ENCODE results near the gene EIF4E1B.
A peak's percentile ranks its signal among the peaks of the same experiment; 100 is the strongest.
"Not testable (repeated sequence)": the region's sequence is repeated elsewhere in the genome, so short reads cannot be mapped to it uniquely, and the experiment has no call there.

The EIF4E1B gene, protein sequence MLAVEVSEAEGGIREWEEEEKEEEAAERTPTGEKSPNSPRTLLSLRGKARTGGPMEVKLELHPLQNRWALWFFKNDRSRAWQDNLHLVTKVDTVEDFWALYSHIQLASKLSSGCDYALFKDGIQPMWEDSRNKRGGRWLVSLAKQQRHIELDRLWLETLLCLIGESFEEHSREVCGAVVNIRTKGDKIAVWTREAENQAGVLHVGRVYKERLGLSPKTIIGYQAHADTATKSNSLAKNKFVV

DNA sequence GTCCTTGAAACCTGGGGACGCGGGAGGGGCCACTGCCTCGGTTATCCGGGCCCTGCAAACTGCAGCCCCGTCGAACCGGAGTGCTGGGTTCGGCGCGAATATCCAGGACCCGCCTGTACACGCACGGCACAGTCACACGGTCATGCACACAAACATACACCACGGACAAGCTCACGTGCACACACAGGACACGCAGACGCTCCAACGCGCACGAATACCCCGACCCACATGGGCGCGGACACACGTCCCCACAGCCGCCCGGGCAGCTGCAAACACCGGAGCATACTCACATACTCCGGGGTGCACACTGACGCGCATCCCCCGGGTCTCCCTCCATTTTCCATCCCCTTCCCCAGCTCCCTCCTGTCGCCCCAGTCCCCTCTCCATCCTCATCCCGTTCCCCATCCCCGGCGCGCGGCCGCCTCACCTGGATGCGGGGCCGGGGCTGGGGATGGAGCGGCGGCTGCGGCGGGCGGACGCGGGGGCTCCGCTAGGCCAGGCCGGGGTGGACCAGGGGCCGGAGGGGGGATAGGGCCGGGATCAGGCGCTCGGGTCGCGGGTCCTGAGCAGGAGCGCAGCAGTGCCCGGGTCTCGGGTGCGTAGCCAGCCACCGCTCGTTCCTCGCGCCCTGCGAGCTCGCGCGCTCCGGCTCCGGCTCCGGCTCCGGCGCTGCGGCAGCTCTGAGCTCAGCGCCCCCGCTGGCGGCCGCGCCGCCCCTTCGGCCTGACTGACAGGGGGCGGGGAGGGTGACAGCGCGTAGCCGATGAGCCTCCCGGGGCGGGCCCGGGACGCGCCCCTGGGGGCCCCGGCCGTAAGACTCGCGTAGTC is at the start of gene EIF4E1B, which contains the start of gene SNCB:
EIF4E1B (plus strand) TSS at position 823 of the 828 bp plus-strand sequence. CDS start 12,113 bp downstream, outside the sequence.
SNCB (minus strand) TSS at position 682 of the 828 bp plus-strand sequence. CDS start 880 bp downstream, outside the sequence.
- peak; percentile 56 for DNase-seq

DNA sequence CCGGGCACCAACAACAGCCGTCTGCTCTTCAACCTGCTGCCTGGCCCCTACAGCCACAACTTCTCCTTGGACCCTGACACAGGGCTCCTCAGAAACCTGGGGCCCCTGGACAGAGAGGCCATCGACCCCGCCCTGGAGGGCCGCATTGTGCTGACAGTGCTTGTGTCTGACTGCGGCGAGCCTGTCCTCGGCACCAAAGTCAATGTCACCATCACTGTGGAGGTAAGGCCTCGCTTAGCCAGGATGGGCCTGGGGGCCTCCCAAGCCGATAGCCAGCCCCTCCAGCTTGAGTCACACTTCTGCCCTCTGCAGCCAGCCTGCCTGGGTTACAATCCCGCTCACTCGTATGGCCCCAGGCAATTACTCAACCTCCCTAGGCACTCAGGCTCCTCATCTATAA is 49.1 kb upstream of the EIF4E1B start:
- DNase-seq = no peak

DNA sequence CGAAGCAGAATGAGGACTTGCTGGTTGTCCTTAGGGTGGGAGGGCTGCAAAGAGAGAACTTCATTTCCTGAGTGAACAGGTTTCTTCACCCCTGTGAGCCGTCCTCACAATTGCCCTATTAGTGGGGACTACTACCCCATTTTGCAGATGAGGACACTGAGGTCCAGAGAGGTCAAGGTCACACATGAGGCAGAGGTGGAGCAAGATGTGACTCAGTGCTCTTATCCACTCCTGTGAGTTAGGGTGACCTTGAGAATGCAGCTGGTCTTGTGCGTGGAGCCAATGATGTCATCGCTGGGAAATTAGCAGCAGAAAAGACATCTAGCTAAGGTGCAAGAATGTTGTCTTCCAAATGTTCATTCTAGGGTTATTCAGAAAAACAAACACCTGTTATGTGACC is 47.4 kb upstream of the EIF4E1B start:
- no peak for DNase-seq

DNA sequence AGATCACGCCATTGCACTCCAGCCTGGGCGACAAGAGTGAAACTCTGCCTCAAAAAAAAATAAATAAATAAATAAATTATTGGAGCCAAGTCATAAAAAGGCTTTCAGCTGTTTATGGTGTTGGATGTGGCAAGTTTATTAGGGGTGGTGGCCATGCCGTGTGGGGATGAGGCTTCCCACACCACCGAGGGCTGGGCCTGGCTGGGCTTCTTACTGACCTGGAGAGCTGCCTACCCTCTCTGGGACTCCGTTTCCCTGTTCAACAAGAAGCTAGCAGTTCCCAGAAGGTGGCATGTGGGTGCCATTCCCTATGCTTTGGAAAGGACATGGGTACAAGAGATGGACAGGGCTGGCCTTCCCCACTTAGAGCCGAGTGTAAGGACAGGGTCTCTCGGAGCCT is 43.1 kb upstream of the EIF4E1B start:
- no peak for DNase-seq

DNA sequence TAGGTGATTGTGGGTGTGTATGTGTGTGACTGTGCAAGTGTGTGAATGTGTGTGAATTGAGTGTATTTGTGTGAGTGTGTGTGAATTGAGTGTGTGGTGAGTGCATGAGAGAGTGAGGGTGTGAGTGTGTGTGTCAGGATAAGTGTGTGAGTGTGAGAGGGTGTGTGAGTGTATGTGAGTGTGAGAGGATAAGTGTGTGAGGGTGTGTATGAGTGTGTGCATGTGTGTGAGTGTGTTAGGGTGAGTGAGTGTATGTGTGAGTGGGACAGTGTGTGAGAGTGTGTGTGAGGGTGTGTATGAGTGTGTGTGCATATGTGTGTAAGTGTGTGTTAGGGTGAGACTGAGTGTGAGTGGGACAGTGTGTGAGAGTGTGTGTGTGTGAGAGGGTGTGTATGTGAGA is 42.2 kb upstream of the EIF4E1B start:
- DNase-seq = no peak

DNA sequence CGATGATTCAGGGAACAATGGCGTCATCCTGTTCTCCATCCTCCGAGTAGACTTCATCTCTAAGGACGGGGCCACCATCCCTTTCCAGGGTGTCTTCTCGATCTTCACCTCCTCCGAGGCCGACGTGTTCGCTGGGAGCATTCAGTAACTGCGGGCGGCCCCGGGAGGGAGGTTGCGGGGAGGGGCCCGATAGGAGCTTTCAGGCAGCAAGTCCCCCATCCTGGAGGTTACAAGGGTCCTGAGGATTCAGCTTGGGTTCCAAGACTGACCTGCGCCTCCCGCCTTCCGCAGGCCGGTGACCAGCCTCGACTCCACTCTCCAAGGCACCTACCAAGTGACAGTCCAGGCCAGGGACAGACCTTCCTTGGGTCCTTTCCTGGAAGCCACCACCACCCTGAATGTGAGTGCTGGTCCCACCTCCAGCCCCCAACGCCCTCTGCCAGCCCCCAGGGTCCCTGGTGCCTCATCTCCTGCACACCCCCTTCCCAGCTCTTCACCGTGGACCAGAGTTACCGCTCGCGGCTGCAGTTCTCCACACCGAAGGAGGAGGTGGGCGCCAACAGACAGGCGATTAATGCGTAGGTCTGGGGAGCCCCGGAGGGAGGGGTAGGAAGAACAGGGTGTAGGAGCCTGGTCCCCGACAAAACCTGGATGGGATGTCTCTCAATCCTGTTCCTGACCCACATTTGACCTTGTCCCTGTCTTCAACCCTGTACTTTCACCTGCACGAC is 41.3 kb upstream of the EIF4E1B start:
- DNase-seq = no peak

DNA sequence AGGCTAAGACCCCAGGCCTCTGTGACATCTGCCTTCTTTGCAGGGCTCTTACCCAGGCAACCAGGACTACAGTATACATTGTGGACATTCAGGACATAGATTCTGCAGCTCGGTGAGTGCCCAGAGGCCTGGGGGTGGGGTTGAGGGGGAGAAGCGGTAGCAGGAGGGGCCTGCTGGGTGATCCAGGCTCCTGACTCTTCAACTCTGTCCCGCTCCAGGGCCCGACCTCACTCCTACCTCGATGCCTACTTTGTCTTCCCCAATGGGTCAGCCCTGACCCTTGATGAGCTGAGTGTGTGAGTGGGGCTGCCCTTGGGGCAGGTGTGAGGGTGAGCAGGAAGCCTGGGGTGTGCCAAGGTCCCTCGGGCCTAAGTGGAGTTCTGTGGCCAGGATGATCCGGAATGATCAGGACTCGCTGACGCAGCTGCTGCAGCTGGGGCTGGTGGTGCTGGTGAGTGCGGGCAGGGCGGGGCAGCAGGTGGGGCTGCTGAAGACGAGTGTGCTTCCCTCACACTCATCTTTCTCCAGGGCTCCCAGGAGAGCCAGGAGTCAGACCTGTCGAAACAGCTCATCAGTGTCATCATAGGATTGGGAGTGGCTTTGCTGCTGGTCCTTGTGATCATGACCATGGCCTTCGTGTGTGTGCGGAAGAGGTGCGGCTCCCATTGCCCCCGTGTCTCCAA is 40.3 kb upstream of the EIF4E1B start:
- DNase-seq = no peak

DNA sequence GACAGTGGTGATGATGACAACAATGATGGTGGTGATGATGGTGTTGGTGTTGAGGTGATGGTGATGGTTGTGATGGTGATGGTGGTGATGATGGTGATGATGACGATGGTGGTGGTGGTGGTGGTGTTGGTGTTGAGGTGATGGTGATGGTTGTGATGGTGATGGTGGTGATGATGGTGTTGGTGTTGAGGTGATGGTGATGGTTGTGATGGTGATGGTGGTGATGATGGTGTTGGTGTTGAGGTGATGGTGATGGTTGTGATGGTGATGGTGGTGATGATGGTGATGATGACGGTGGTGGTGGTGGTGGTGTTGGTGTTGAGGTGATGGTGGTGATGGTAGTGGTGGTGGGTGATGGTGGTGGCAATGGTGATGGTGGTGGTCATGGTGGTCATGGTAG is 38.8 kb upstream of the EIF4E1B start:
- DNase-seq = not testable (repeated sequence)

DNA sequence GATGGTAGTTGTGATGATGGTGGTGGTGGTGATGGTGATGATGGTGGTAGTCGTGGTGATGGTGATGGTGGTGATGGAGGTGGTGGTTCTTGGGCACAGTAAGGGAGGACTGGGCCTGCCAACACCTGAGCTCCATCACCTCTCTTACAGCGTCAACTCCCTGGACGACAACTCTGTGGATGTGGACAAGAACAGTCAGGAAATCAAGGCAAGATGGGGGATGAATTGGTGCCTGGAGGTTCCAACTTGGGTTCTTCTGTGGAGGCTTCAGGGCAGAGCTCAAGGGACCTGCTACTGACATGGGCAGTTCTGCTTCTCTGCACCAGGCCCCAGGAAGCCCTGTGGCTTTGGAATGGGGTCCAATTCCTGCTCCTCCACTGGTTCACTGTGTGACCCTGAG is 37.9 kb upstream of the EIF4E1B start:
- DNase-seq = no peak

DNA sequence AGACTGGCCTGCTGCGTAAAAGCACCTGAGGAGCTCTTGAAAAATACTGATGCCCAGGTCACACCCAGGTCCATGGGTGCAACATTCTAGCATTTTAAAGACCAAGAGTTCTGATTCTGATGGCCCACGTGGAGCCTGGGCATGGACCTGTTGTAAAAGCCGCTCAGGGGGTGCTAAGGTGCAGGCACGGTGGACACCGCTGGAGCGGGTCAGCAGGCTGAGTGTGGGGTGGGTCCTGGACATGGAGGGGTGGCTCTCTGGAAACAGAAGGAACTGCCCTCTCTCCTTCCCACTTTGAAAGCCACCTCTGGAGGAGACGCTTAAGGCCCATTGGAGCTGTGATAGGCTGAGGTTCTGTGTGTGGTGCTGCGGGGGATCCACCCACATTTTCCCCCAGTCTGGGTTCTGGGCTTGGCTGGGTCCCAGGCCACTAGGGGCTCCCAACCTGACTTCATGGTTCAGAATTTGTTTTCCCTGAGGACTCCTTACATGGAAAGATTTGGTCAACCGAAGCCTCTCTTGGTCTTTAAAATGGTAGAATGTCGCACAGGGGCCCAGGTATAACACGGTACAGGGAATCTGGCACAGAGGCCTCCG is 37.1 kb upstream of the EIF4E1B start:
- DNase-seq = no peak

DNA sequence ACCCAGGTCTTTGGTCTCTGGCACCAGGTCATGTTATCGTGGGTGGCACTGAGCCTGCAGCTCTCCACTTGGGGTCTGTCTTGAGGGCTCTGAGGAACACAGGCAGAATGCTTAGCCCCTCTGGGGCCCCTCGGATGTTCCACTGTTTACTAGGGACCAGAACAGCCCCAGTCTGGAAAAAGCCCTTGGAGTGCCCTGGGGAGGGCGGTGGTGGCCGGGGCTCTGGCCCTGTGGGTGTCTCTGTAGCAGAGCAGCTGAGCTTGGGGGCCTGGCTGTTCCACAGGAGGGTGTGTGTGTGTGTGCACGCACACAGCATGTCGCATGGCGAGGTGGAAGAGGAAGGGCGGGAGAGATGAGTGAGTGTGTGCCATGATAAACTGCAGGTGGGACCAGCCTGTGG is 35.9 kb upstream of the EIF4E1B start:
- DNase-seq = no peak

DNA sequence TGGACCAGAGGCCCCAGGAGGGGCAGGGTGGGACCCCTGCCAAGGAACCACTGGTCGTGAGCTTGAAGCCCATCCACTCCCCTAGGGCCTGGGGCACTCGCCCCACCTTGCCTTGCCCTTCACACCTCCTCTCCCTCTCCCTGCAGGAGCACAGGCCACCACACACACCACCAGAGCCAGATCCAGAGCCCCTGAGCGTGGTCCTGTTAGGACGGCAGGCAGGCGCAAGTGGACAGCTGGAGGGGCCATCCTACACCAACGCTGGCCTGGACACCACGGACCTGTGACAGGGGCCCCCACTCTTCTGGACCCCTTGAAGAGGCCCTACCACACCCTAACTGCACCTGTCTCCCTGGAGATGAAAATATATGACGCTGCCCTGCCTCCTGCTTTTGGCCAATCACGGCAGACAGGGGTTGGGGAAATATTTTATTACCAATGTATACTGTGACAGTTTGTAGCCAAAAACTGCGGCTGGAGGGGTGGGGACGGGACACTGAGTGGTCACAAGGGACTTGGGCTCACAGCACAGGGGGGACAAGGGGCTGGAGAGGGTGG is 35.0 kb upstream of the EIF4E1B start:
- no peak for DNase-seq

DNA sequence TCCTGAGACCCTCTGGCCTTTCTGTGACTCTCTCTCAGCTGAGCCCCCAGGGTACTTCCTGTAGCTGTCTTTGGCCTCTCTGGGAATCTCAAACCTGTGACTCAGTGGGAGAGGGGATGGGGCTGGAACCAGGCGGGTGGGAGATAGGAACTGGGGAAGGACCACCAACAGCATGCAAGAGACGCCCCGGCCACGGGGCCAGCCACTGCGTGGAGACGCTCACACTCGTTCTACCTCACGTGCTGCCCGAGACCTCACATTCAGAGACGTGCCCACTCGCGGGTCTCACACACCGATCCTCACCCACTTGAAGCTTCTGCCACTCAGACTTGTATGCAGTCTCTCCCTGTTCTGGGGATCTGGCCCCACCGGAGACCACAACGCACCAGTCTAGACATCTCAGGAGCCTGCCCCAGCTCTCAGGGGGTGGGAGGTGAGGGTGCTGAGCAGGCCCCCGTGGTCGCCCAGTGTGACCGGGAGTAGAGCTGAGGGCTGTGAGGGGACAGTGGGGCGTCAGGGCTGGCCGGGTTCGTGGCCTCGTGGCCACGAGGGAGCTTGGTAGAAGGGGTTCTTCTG is 34.3 kb upstream of the EIF4E1B start:
- no peak for DNase-seq

DNA sequence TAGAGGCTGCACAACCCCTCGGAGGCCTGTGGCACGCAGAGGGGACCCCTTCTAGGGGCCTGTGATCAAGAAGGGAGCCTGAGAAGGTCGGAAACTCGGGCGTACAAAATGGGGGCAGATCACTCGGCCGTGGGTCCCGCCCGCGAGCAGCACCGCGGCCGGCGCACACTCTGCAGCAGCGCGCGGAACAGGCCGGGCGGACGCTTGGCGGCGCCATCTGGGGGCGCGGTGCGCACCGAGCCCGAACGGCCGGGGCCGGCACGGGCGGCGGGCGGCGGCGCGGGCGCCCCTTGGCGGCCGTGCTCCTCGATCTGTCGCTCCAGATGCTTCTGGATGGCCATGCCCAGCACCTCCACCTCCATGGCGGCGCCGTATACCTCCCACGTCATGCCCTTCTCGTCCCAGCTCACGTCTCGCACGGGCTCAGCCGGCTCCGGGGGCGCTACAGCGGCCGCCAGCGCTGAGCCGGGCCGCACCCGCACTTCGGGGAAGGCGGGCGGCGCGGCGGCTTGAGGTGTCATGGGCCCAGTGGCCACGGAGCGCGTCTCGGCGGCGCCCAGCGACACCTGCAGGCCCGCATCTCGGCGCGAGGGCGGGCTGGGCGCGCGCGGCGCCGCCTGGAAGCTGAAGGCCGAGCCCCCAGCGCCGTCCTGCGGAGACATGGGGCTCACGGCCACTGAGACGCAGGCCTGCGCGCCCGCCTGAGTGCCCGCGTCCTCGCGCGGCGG is 33.6 kb upstream of the EIF4E1B start:
- DNase-seq = no peak

DNA sequence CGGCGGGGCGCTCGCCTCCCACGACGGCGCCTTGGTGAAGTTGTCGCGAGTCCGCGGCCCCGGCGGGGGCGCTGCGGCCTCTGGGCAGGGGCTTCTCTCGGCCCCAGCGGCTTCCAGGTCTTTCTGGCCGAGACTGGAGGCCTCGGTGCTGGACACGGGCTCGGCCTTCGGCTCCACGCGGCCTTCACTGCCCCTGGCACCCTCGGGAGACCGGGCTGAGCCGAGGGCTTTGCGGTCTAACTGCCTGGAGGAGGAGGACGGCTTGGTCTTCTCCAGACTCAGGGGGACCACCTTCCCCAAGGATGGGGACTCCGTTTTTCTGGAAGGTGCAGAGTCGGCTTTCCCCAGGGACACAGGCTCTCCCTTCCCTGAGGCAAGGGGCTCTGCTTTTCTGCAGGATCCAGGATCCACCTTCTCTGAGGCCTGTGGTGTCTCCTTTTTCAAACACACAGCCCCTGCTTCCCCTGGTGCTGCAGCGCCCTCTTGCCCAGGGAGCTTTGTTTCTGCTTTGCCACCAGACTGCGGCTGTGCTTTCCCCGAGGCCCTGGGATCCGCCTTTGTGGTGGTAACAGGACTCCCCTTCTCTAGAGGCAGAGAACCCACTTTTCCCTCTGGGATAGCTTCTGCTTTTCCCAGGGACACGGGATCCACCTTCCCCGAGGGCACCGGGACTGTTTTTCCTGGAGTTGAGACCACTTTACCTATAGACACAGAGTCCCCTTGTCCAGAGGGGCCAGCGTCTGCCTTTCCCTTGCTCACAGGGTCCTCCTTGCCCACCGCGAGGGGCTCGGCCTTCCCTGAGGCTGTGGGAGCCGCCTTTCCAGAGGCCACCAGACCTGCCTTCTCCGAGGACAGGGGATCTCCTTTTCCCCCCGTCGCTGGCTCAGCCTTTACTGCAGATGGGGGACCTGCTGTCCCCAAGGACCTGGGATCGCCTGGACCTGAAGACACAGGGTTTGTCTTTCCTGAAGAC is 32.8 kb upstream of the EIF4E1B start:
- DNase-seq = no peak

DNA sequence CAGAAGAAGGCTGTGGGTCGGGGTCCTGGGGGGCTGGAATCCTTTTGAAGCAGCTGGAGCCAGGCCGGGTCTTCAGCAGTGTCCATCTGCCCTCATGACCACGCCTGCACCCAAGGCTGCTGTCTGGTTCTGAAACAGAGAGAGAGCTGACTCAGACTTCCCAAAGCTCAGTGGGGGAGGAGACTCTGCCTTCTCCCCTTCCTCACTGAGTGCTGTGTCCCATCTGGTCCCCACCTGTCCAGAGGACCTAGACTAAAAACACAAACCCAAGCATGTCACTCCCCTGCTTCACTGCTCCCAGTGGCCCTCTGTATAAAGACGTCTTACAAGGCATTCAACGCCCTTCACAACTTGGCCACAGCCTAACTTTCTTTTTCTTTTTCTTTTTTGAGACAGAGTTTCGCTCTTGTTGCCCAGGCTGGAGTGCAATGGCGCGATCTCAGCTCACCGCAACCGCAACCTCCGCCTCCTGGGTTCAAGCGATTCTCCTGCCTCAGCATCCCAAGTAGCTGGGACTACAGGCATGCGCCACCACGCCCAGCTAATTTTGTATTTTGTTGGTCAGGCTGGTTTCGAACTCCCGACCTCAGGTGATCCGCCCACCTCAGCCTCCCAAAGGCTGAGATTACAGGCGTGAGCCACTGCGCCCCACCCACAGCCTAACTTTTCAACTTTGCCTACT is 30.6 kb upstream of the EIF4E1B start:
- not testable (repeated sequence) for DNase-seq

DNA sequence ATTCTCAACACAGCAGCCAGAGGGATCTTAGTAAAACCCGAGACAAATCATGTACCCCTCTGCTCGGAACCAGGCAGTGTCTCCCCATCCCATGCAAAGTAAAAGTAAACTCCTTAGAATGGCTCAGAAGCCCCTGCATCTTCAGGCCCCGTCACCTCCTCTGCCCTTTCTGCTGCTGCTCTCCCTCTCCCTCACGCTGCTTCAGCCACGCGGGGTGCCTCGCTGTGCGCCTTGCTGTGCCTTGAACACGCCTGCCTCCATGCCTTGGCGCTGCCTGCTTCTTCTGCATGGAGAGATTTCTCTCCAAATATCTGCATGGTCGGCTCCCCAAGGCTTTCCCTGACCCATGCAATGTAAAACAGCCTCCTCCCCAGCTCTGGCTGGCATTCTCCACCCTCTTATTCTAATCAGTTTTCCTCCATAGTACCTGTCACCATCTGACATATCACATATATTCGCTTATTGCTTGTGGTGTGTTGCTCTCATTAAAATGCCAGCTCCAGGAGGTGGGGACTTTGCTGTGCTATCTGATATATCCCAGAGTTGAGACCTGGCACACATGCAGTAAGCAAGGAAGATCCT is 28.5 kb upstream of the EIF4E1B start:
- no peak for DNase-seq

DNA sequence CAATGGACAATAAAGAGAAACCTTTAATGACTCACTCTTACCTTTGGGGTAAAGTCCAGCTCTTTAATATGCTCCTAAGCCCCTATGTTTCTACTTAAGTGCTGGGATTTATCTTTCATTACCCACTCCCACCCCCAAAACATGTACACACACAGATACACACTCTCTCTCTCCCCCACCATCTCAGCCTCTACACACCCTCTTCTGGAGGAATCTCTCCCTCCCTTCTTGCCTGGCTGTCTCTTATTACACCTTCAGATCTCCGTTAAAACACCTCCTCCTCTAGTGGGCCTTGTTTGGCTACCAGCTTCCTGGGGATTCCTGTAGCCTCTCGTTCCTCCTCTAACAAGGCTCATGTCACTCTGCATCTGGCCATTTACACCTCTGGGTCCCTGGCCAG is 27.4 kb upstream of the EIF4E1B start:
- DNase-seq = no peak

DNA sequence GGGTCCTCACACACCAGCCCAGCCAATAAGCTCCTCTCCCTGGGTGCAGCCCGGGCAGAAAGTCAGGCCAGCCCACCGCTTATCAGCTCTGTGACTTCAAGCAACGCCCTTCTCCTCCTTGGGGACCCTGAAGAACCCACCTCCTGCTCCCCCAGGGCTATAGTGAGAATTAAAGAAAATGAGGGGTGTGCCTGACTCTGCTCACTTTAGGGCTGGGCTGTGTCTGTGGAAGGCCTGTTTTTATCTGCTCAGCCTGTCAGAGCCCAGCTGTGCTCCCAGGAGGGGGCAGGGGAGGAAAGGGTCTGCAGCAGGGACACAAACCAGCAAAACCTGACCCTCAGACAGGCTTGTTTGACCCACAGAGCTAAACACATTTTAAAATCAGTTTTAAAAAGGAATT is 24.4 kb upstream of the EIF4E1B start:
- DNase-seq = no peak
